ENCODE measurements around the gene PRDM5.

DNA sequence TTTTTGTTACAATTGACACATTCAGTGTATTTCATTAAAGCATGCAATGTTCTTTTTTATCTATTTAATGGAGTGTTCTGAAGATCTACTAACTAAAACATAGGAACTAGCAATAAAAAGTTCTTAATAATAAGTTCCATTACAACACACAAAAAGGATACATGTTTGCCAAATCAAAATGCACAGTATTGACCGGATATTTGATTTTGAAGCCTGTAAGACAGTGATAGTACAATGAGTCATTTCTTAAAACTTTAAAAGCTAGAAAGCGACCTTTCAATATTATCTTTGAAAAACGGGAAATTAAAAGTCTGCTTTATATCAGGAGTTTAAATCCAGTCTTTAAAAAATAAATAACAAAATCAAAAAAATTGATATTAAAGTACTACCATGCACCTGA, 2.4 kb upstream of the PRDM5 start:
- TF ChIP-seq POLR2AphosphoS5 (IDR thresholded peaks at IDR 0.05) = no peak
- TF ChIP-seq EZH2 (IDR thresholded peaks at IDR 0.05; ENCODE audit: borderline replicate concordance, insufficient read depth, low read length, poor library complexity, severe bottlenecking) = no peak
- TF ChIP-seq, protein P1, sequence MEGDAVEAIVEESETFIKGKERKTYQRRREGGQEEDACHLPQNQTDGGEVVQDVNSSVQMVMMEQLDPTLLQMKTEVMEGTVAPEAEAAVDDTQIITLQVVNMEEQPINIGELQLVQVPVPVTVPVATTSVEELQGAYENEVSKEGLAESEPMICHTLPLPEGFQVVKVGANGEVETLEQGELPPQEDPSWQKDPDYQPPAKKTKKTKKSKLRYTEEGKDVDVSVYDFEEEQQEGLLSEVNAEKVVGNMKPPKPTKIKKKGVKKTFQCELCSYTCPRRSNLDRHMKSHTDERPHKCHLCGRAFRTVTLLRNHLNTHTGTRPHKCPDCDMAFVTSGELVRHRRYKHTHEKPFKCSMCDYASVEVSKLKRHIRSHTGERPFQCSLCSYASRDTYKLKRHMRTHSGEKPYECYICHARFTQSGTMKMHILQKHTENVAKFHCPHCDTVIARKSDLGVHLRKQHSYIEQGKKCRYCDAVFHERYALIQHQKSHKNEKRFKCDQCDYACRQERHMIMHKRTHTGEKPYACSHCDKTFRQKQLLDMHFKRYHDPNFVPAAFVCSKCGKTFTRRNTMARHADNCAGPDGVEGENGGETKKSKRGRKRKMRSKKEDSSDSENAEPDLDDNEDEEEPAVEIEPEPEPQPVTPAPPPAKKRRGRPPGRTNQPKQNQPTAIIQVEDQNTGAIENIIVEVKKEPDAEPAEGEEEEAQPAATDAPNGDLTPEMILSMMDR (IDR thresholded peaks at IDR 0.05; ENCODE audit: poor library complexity, severe bottlenecking) = no peak
- no peak for TF ChIP-seq EP300 (conservative IDR thresholded peaks at IDR 0.05; ENCODE audit: poor library complexity, severe bottlenecking)
- TF ChIP-seq MXI1 (conservative IDR thresholded peaks at IDR 0.05; ENCODE audit: poor library complexity, severe bottlenecking) = no peak
